K562 (cell line): ENCODE data around the gene SERPINA9. TPM values are rescaled to one million over a fixed set of nuclear protein-coding genes. Genes with fewer than 3 reads are reported as not detected.

Experiments
- ATAC-seq: fragments of 200-7000 bp; cut with Tn5 transposase; 3 replicates; pipeline ENCODE4 v1.9.1; 2020; ENCODE audit warnings: moderate library complexity
- BruUV-seq: library from RNA; stranded (reverse); fragments of 400-500 nt; replicated peaks from 2 replicates; lab custom pipeline; 2021; lab: Mats Ljungman, UMichigan
- CTCF ChIA-PET: fragments of 300-600 bp; formaldehyde crosslinking; extraction: SDS; loops from one replicate; lab custom pipeline; 2021; ENCODE audit warnings: low intra/inter-chr PET ratio; lab: Yijun Ruan, JAX
- POLR2A ChIA-PET: fragments of 300-600, 350-650 bp; sonication (Branson Sonifier 250); formaldehyde crosslinking; extraction: SDS; loops from one replicate; lab custom pipeline; 2021; ENCODE audit warnings: antibody characterized with exemption, inconsistent platforms; lab: Yijun Ruan, JAX
- DNase-seq, 4 experiments: peaks; one replicate each; pipeline versions ENCODE4 v3.0.0 to v3.0.0-alpha.2; 2011 to 2018; ENCODE audit warnings: low spot score in 3 of 4, mixed read lengths in 3 of 4; ENCODE audit errors: extremely low read depth in 1 of 4
- FAIRE-seq: peaks from 2 replicates; lab custom pipeline; 2011; peaks lifted over from hg19 to GRCh38; lab: Jason Lieb, UNC
- H2AFZ ChIP-seq: 2 replicates; pipeline ENCODE4 v1.6.0; 2011; ENCODE audit warnings: low read depth, low read length, control low read depth, inconsistent platforms
- H3K27ac ChIP-seq: fragments of 200-600 bp; 3 replicates; pipeline ENCODE4 v1.8.0; 2011; ENCODE audit warnings: low read depth, mild to moderate bottlenecking, control low read depth, inconsistent platforms, low read length, moderate library complexity, mixed read lengths; ENCODE audit errors: extremely low read depth
- H3K27me3 ChIP-seq, 2 experiments: fragments of 300-600 bp in 1 of 2; 2 replicates in 1 of 2; 3 replicates in 1 of 2; pipeline versions ENCODE4 v1.6.0 to v1.8.0; 2011; ENCODE audit warnings: inconsistent platforms in 2 of 2, low read length in 2 of 2, mild to moderate bottlenecking in 1 of 2, mixed read lengths in 1 of 2, moderate library complexity in 1 of 2; ENCODE audit not compliant: control insufficient read depth in 2 of 2, insufficient read depth in 2 of 2
- H3K36me3 ChIP-seq: fragments of 300-600 bp; 3 replicates; pipeline ENCODE4 v1.8.0; 2011; ENCODE audit warnings: mild to moderate bottlenecking, low read length, inconsistent platforms; ENCODE audit not compliant: control insufficient read depth, insufficient read depth
- H3K4me1 ChIP-seq, 2 experiments: fragments of 200-600 bp in 1 of 2; replicated peaks in 1 of 2; 2 replicates in 1 of 2; 3 replicates in 1 of 2; pipeline versions ENCODE4 v1.5.1 to v1.8.0; 2011; ENCODE audit warnings: inconsistent platforms in 2 of 2, low read length in 2 of 2, mild to moderate bottlenecking in 1 of 2, mixed read lengths in 1 of 2, moderate library complexity in 1 of 2; ENCODE audit not compliant: control insufficient read depth in 2 of 2, insufficient read depth in 2 of 2
- H3K4me2 ChIP-seq: 2 replicates; pipeline ENCODE4 v1.6.1; 2011; ENCODE audit warnings: low read length, control low read depth, inconsistent platforms, mixed read lengths; ENCODE audit not compliant: insufficient read depth
- H3K4me3 ChIP-seq: fragments of 200-600 bp; sonication (generic), shearing (Covaris generic); 2 replicates; pipeline ENCODE4 v1.5.1; 2016; ENCODE audit warnings: control low read depth, inconsistent platforms
- H3K79me2 ChIP-seq: fragments of 200-600 bp; 3 replicates; pipeline ENCODE4 v1.8.0; 2011; ENCODE audit warnings: low read length, inconsistent platforms; ENCODE audit not compliant: control insufficient read depth, insufficient read depth
- H3K9ac ChIP-seq, 2 experiments: 2 replicates each; pipeline versions ENCODE4 v1.6.0 to v1.6.1; 2011; ENCODE audit warnings: low read depth in 2 of 2, low read length in 2 of 2, control low read depth in 1 of 2, inconsistent platforms in 1 of 2, mild to moderate bottlenecking in 1 of 2, mixed read lengths in 1 of 2; ENCODE audit not compliant: insufficient read depth in 1 of 2
- H3K9me1 ChIP-seq: one replicate; pipeline ENCODE4 v1.6.0; 2011; ENCODE audit warnings: inconsistent platforms, mild to moderate bottlenecking, low read length, moderate library complexity; ENCODE audit not compliant: control insufficient read depth, insufficient read depth
- H3K9me3 ChIP-seq: replicated peaks from 2 replicates; pipeline ENCODE4 v1.5.1; 2011; ENCODE audit warnings: low read depth, low read length, inconsistent platforms; ENCODE audit not compliant: control insufficient read depth, insufficient read depth
- H4K20me1 ChIP-seq: replicated peaks from 2 replicates; pipeline ENCODE4 v1.6.1; 2011; ENCODE audit warnings: low read length, inconsistent platforms, mixed read lengths; ENCODE audit not compliant: control insufficient read depth, insufficient read depth
- CBFA2T3 ChIP-seq: fragments of 450-650 bp; IDR thresholded peaks from 2 replicates; pipeline ENCODE4 v1.6.1; 2017
- DNMT1 ChIP-seq: fragments of 450-650 bp; IDR thresholded peaks from 2 replicates; pipeline ENCODE4 v1.6.1; 2016; ENCODE audit warnings: antibody characterized with exemption, mild to moderate bottlenecking
- NFATC3 ChIP-seq: fragments of 450-650 bp; IDR thresholded peaks from 2 replicates; pipeline ENCODE4 v1.6.1; 2017; ENCODE audit warnings: mild to moderate bottlenecking
- NR2C2 ChIP-seq, 2 experiments: fragments of 200-800 bp in 1 of 2; sonication (Bioruptor generic) in 1 of 2; sonication (generic) in 1 of 2; formaldehyde crosslinking in 1 of 2; IDR thresholded peaks; 2 replicates each; pipeline versions ENCODE4 v1.6.1 to v1.8.0; 2016 to 2022; ENCODE audit warnings: mild to moderate bottlenecking in 1 of 2, missing compliant biosample characterization in 1 of 2, missing genetic modification characterization in 1 of 2, missing genetic modification reagents in 1 of 2
- NUFIP1 ChIP-seq: fragments of 450-650 bp; IDR thresholded peaks from 2 replicates; pipeline ENCODE4 v1.6.1; 2018; ENCODE audit not compliant: partially characterized antibody
- PRMT5 ChIP-seq: sonication (generic); formaldehyde crosslinking; IDR thresholded peaks from 2 replicates; pipeline ENCODE4 v1.5.0; 2020; ENCODE audit warnings: missing genetic modification reagents
- PURB ChIP-seq: sonication (generic); formaldehyde crosslinking; IDR thresholded peaks from 2 replicates; pipeline ENCODE4 v1.9.0; 2021; ENCODE audit warnings: low read depth, mild to moderate bottlenecking, missing genetic modification reagents
- WGBS: fragments of 100-300 bp; shearing (Covaris generic); methylation state at CpG from one replicate; pipeline ENCODE4 v1.1.6; 2016; ENCODE audit warnings: low coverage, mixed read lengths; ENCODE audit not compliant: insufficient coverage; ENCODE audit errors: missing lambda C conversion rate; 5-methylcytosine and 5-hydroxymethylcytosine counted together
- in situ Hi-C: fragments of 300-500 bp; cut with MboI; formaldehyde crosslinking; loops from 4 replicates; pipeline ENCODE4 v1.15.0; 2018; ENCODE audit warnings: inconsistent platforms, mixed read lengths
- intact Hi-C: fragments of 100-400 bp; cut with micrococcal nuclease; formaldehyde crosslinking; loops from 2 replicates; pipeline ENCODE4 v1.14.2; 2022
- polyA plus RNA-seq, 8 experiments: library from polyadenylated mRNA; depleted of rRNA in 4 of 8; stranded (reverse) in 5 of 8; unstranded in 3 of 8; fragments of >200 nt; fragmentation: Nextera tagmentation in 2 of 8; fragmentation: Illumina TruSeq in 1 of 8; extraction: Ambion mirVana in 2 of 8; extraction: Trizol in 1 of 8; gene quantifications; 2 replicates each; pipeline versions ENCODE4 v1.2.1 to v1.2.3, GENCODE V29; 2011 to 2014; ENCODE audit warnings: inconsistent platforms in 1 of 8, missing spikeins in 1 of 8
- total RNA-seq, 7 experiments: library from RNA; depleted of rRNA in 6 of 7; stranded (reverse); fragments of >200 nt in 6 of 7; fragmentation: Illumina TruSeq in 2 of 7; extraction: Trizol in 2 of 7; gene quantifications; 2 replicates each; pipeline versions ENCODE4 v1.2.1 to v1.2.3, GENCODE V29; 2011 to 2021; ENCODE audit warnings: low replicate concordance in 1 of 7
- TF ChIP-seq, protein P1 (sequence below): fragments of 200-400 bp; formaldehyde crosslinking; IDR thresholded peaks from 2 replicates; pipeline ENCODE4 v1.6.1; 2017; ENCODE audit warnings: mild to moderate bottlenecking, low read depth, low read length, moderate library complexity
- TF ChIP-seq, protein P2 (sequence below): fragments of 450-650 bp; formaldehyde crosslinking; IDR thresholded peaks from 2 replicates; pipeline ENCODE4 v1.4.0; 2020; ENCODE audit warnings: mild to moderate bottlenecking, moderate library complexity
- TF ChIP-seq, protein P3 (sequence below), 2 experiments: IDR thresholded peaks; 2 replicates each; pipeline ENCODE4 v1.6.1; 2012; ENCODE audit warnings: improper control_type of control experiment in 2 of 2, low read depth in 2 of 2, low read length in 2 of 2, borderline replicate concordance in 1 of 2

Gene SERPINA9
- total and polyA plus RNA-seq, 9 of the 15 experiments (the other 6 are each of a cell fraction or from before 2014, with no cell fraction given): not detected

DNA sequence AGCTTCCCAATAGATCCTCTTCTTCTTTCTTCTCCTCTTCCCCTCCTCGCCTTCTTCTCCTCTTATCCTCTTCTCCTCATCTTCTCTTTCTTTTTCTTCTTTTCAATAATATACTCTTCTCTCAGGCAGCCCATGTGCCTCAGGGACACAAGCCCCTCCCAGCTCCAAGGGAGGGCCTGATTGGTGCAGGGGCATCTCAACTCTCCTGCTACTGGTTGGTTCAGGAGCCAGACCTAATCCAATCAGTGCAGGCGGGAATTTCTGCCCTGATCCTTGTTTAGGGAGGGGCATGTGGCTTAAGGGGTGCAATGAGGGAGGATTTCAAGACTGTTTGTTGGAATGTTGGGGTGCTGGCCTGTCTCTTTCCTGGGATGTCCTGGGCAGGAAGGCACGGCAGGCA is 24.3 kb upstream of the SERPINA9 start:
- ChIA-PET CTCF (no interaction called here), POLR2A (no interaction called here)
- H2AFZ ChIP-seq: no peak overlapping the region
- no peak overlapping the region for H3K4me2 ChIP-seq
- no TSS peak for BruUV-seq
- no peaks in the 10 kb centered on the region; the same call in 1 of the 2 replicates for H4K20me1 ChIP-seq
- H3K36me3 ChIP-seq: no peaks in the 10 kb centered on the region
- no peak overlapping the region for H3K4me3 ChIP-seq
- no peak for DNase-seq
- in situ Hi-C loops: no loop called here
- no peak for ATAC-seq
- no peaks in the 10 kb centered on the region for H3K27me3 ChIP-seq
- no peaks in the 10 kb centered on the region for H3K9me3 ChIP-seq
- H3K9me1 ChIP-seq: no peaks in the 10 kb centered on the region
- TF ChIP-seq DNMT1: no peak
- no peaks in the 10 kb centered on the region for H3K4me1 ChIP-seq
- FAIRE-seq: no peak
- intact Hi-C loops: no loop called here
- H3K79me2 ChIP-seq: no peaks in the 10 kb centered on the region
- H3K9ac ChIP-seq: no peak overlapping the region
- no peak overlapping the region for H3K27ac ChIP-seq
- WGBS: 0% methylated on average over 1 of the region's 3 CpGs

DNA sequence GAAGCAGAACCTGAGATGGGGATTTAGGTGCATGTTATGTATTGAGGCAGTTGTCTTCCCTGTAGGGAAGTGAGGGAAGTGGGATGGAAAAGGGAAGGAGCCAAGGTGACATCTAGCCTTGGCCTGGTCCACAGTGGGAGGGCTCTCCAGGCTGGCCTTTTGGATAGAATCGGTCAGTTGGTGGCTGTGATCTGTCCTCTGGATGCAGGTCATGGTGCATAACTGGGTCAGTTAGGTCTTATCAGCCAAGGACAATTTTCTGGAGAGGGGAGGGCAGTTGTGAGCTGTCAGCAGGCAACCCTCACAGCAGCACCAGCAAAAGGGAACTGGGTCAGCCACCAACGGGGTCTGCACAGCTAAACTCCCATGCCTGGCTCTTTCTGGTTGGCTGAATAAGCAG is 23.7 kb upstream of the SERPINA9 start:
- DNase-seq: no peak
- no peak for FAIRE-seq
- Histone ChIP-seq H4K20me1 (no peaks in the 10 kb centered on the region; the same call in 1 of the 2 replicates), H3K36me3 (no peaks in the 10 kb centered on the region), H3K4me2 (no peak overlapping the region), H3K9me3 (no peaks in the 10 kb centered on the region), H3K27ac (no peak overlapping the region), H3K9me1 (no peaks in the 10 kb centered on the region), H3K4me1 (no peaks in the 10 kb centered on the region), H3K4me3 (no peak overlapping the region), H2AFZ (no peak overlapping the region), H3K79me2 (no peaks in the 10 kb centered on the region), H3K27me3 (no peaks in the 10 kb centered on the region), H3K9ac (no peak overlapping the region)
- POLR2A ChIA-PET: no interaction called here
- in situ Hi-C loops (no loop called here), intact Hi-C loops (no loop called here)
- CTCF ChIA-PET: no interaction called here
- no peak for ATAC-seq
- no TSS peak for BruUV-seq
- WGBS: 0% methylated on average over 2 of the region's 2 CpGs
- TF ChIP-seq NFATC3: no peak
- TF ChIP-seq, protein P1, sequence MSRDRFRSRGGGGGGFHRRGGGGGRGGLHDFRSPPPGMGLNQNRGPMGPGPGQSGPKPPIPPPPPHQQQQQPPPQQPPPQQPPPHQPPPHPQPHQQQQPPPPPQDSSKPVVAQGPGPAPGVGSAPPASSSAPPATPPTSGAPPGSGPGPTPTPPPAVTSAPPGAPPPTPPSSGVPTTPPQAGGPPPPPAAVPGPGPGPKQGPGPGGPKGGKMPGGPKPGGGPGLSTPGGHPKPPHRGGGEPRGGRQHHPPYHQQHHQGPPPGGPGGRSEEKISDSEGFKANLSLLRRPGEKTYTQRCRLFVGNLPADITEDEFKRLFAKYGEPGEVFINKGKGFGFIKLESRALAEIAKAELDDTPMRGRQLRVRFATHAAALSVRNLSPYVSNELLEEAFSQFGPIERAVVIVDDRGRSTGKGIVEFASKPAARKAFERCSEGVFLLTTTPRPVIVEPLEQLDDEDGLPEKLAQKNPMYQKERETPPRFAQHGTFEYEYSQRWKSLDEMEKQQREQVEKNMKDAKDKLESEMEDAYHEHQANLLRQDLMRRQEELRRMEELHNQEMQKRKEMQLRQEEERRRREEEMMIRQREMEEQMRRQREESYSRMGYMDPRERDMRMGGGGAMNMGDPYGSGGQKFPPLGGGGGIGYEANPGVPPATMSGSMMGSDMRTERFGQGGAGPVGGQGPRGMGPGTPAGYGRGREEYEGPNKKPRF: no peak
- TF ChIP-seq PRMT5 (CRISPR knock-in tag): no peak
- no peak for TF ChIP-seq PURB (CRISPR knock-in tag)
- no peak for TF ChIP-seq NR2C2 (CRISPR knock-in tag; IDR thresholded peaks at IDR 0.05)
- TF ChIP-seq NR2C2 (tag; IDR thresholded peaks at IDR 0.05): no peak
- no peak for TF ChIP-seq CBFA2T3
- TF ChIP-seq NUFIP1: no peak
- TF ChIP-seq, protein P2, sequence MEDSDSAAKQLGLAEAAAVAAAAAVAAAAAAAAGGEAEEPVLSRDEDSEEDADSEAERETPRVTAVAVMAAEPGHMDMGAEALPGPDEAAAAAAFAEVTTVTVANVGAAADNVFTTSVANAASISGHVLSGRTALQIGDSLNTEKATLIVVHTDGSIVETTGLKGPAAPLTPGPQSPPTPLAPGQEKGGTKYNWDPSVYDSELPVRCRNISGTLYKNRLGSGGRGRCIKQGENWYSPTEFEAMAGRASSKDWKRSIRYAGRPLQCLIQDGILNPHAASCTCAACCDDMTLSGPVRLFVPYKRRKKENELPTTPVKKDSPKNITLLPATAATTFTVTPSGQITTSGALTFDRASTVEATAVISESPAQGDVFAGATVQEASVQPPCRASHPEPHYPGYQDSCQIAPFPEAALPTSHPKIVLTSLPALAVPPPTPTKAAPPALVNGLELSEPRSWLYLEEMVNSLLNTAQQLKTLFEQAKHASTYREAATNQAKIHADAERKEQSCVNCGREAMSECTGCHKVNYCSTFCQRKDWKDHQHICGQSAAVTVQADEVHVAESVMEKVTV (CRISPR knock-in tag): no peak
- TF ChIP-seq, protein P3, sequence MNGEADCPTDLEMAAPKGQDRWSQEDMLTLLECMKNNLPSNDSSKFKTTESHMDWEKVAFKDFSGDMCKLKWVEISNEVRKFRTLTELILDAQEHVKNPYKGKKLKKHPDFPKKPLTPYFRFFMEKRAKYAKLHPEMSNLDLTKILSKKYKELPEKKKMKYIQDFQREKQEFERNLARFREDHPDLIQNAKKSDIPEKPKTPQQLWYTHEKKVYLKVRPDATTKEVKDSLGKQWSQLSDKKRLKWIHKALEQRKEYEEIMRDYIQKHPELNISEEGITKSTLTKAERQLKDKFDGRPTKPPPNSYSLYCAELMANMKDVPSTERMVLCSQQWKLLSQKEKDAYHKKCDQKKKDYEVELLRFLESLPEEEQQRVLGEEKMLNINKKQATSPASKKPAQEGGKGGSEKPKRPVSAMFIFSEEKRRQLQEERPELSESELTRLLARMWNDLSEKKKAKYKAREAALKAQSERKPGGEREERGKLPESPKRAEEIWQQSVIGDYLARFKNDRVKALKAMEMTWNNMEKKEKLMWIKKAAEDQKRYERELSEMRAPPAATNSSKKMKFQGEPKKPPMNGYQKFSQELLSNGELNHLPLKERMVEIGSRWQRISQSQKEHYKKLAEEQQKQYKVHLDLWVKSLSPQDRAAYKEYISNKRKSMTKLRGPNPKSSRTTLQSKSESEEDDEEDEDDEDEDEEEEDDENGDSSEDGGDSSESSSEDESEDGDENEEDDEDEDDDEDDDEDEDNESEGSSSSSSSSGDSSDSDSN (IDR thresholded peaks at IDR 0.05; ENCODE audit: borderline replicate concordance in 1 of 2, low read depth in 2 of 2, low read length in 2 of 2): no peak
